ENCODE results near the gene ATG13. TPM values are rescaled to one million over a fixed set of nuclear protein-coding genes. Genes with fewer than 3 reads are reported as not detected.

ATG13 gene
- total RNA-seq, 2 donors from 2014 or later, result 96.4 to 130 TPM

DNA sequence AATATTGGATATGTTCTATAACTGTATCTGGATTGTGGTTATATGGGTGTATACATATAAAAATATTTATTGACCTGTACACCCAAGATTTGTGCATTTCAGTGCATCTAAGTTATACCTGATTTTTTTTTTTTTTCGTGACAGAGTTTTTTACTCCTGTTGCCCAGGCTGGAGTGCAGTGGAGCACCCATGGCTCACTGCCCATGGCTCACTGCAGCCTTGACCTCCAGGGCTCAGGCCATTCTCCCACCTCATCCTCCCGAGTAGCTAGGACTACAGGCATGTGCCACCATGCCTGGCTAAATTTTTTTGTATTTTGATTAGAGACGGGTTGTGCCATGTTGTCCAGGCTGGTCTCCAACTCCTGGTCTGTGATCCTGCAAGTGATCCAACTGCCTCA, 24.3 kb downstream of the ATG13 start:
- Histone ChIP-seq H3K36me3 (ENCODE audit: control insufficient read depth, insufficient read depth, low read length) (peaks cover 79% of the 10 kb centered on the region), H3K4me1 (ENCODE audit: control insufficient read depth, insufficient read depth, low read length) (no peaks in the 10 kb centered on the region), H3K27ac (ENCODE audit: low read depth, low read length) (no peak overlapping the region), H3K27me3 (ENCODE audit: control insufficient read depth, insufficient read depth, low read length, poor library complexity, severe bottlenecking) (no peaks in the 10 kb centered on the region), H3K9ac (ENCODE audit: extremely low read depth, low read length, poor library complexity, severe bottlenecking) (no peak overlapping the region), H3K4me3 (ENCODE audit: low read length) (no peak overlapping the region), H3K9me3 (ENCODE audit: control insufficient read depth, low read length) (peaks cover 39% of the 10 kb centered on the region)
- 80 to 95% methylated on average over 1 to 2 of the region's 3 CpGs for WGBS, 2 experiments (ENCODE audit: insufficient coverage in 1 of 2, insufficient read length in 1 of 2)
- H3K27me3 Mint-ChIP-seq (ENCODE audit: insufficient read depth), result no peaks in the 10 kb centered on the region
- DNase-seq, result no peak
- no peak for TF ChIP-seq CTCF (conservative IDR thresholded peaks at IDR 0.05)
- H3K4me3 Mint-ChIP-seq, result no peak overlapping the region
- no peak overlapping the region for H3K27ac Mint-ChIP-seq
- no peaks in the 10 kb centered on the region for H3K4me1 Mint-ChIP-seq
- H3K9me3 Mint-ChIP-seq, result peaks cover 11% of the 10 kb centered on the region
- peaks cover 75% of the 10 kb centered on the region for H3K36me3 Mint-ChIP-seq (ENCODE audit: low read depth)

DNA sequence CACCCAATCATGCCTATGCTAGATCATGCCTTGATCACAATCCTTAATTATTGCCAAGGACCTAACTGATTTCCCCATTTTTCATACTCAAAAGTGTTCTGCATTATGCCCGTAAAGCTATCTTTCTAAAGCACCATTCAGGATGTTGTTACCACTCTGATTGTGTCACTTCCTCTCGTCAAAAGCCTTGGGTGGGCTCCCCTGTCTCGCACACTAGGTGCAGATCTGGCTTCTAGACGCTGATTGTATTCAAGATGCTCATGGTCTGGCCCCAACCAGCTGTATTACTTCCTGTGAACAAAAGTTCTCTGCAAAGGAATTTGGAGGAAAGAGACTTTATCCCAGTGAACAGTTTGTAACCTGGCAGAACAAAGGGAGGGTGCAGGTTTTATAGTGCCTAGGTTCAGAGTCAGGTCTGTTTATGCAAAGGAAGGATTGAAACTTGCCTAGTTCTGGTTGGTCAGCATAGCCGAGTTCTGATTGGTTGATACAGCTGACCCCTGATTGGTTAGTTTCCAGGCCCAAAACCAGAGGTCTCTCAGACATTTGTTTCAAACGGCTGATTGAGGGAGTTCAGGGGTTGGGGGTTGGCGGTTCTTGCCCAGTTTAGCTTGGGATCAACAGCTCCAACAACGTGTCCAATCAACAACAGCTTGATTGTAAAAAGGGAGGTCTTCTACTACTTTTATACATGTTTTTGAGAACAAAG, 25.4 kb downstream of the ATG13 start:
- H3K36me3 Mint-ChIP-seq (ENCODE audit: low read depth), result peaks cover 76% of the 10 kb centered on the region
- Histone ChIP-seq H3K27me3 (ENCODE audit: control insufficient read depth, insufficient read depth, low read length, poor library complexity, severe bottlenecking) (no peaks in the 10 kb centered on the region), H3K9me3 (ENCODE audit: control insufficient read depth, low read length) (peaks cover 34% of the 10 kb centered on the region), H3K27ac (ENCODE audit: low read depth, low read length) (no peak overlapping the region), H3K36me3 (ENCODE audit: control insufficient read depth, insufficient read depth, low read length) (peaks cover 76% of the 10 kb centered on the region), H3K4me3 (ENCODE audit: low read length) (no peak overlapping the region), H3K4me1 (ENCODE audit: control insufficient read depth, insufficient read depth, low read length) (no peaks in the 10 kb centered on the region), H3K9ac (ENCODE audit: extremely low read depth, low read length, poor library complexity, severe bottlenecking) (no peak overlapping the region)
- no peak overlapping the region for H3K4me3 Mint-ChIP-seq
- no peaks in the 10 kb centered on the region for H3K27me3 Mint-ChIP-seq (ENCODE audit: insufficient read depth)
- no peak for TF ChIP-seq CTCF (conservative IDR thresholded peaks at IDR 0.05)
- DNase-seq, result no peak
- no peak overlapping the region for H3K27ac Mint-ChIP-seq
- H3K9me3 Mint-ChIP-seq, result peaks cover 11% of the 10 kb centered on the region
- no peaks in the 10 kb centered on the region for H3K4me1 Mint-ChIP-seq
- WGBS, 2 experiments (ENCODE audit: insufficient coverage in 1 of 2, insufficient read length in 1 of 2), result 95% methylated on average over 7 to 8 of the region's 8 CpGs

GRCh38 chr11:46643531-46643930, 26.2 kb downstream of the ATG13 start:
- no peak overlapping the region for H3K27ac ChIP-seq (ENCODE audit: low read depth, low read length)
- H3K4me3 ChIP-seq (ENCODE audit: low read length), result no peak overlapping the region
- H3K36me3 ChIP-seq (ENCODE audit: control insufficient read depth, insufficient read depth, low read length), result peaks cover 70% of the 10 kb centered on the region
- H3K4me3 Mint-ChIP-seq, result no peak overlapping the region
- peaks cover 11% of the 10 kb centered on the region for H3K9me3 Mint-ChIP-seq
- no peaks in the 10 kb centered on the region for H3K4me1 ChIP-seq (ENCODE audit: control insufficient read depth, insufficient read depth, low read length)
- H3K27ac Mint-ChIP-seq, result no peak overlapping the region
- no peaks in the 10 kb centered on the region for H3K27me3 ChIP-seq (ENCODE audit: control insufficient read depth, insufficient read depth, low read length, poor library complexity, severe bottlenecking)
- peaks cover 71% of the 10 kb centered on the region for H3K36me3 Mint-ChIP-seq (ENCODE audit: low read depth)
- H3K27me3 Mint-ChIP-seq (ENCODE audit: insufficient read depth), result no peaks in the 10 kb centered on the region
- no peaks in the 10 kb centered on the region for H3K4me1 Mint-ChIP-seq
- H3K9me3 ChIP-seq (ENCODE audit: control insufficient read depth, low read length), result peaks cover 28% of the 10 kb centered on the region
- H3K9ac ChIP-seq (ENCODE audit: extremely low read depth, low read length, poor library complexity, severe bottlenecking), result no peak overlapping the region
- TF ChIP-seq CTCF (conservative IDR thresholded peaks at IDR 0.05), result no peak
- no peak for DNase-seq
- 98 to 100% methylated on average over 1 to 3 of the region's 3 CpGs for WGBS, 2 experiments (ENCODE audit: insufficient coverage in 1 of 2, insufficient read length in 1 of 2)

All from endodermal cell (in vitro differentiated cells).